ENCODE results near the gene MPG.

GRCh38 chr16:86483-86952 lies 8.5 kb downstream of the MPG start:
- no peak for TF ChIP-seq CTCF (IDR thresholded peaks at IDR 0.05; ENCODE audit: insufficient read depth, low read length, poor library complexity, severe bottlenecking)
- no peak for TF ChIP-seq EZH2phosphoT487 (conservative IDR thresholded peaks at IDR 0.05; ENCODE audit: low read length)
